ENCODE data around the gene E2F4. TPM values are rescaled to one million over a fixed set of nuclear protein-coding genes. Genes with fewer than 3 reads are reported as not detected.

The E2F4 gene
- polyA plus RNA-seq, 1 experiment: 83.2 TPM

DNA sequence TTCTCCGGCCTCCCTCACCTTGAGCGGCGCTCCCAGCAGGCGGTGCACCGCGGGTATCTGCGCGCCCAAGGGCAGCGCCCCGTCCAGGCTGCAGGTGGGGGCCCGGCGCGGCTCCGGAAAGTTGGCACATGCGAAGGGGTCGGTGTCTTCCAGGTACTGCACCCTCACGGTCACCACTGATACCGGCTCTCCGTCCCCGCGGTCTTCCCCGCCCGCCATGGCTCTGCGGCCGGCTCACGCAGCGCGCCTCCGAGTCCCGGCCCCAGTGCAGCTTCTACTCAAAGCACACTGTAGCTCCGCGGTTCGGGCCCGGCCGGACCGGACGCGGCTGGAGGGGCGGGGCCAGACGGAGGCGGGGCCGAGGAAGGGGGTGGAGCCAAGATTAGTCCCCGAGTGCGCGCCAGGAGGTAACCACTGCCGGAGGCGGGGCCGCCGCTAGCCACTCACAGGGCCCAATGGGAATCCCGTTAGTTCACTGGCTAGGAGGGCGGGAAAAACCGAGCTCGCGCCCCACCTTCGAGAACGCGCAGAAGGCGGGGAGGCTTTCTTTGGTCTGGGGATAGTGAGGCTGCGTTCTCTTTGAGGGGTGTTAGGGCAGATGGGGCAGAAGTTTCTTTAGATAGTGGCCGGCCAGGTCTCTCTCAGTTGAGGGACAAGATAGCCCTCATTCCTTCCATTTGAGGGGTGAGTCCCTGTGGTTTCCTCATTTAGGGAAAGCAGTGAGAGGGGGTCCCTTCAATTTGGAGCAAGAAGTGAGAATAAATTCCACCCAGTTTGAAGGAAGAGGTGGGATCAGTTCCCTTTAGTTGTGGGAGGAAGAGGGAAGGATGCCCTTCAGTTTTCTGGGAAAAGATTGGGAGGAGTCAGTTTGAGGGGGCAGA, 55.5 kb downstream of the E2F4 start, which contains the start of gene FHOD1:
FHOD1 (minus strand) TSS at position 290 of the 881 bp plus-strand sequence; CDS start at position 219, 71 bp downstream.
- ChIA-PET POLR2A (interaction anchor here (0.6 kb wide), 1 partner anchor 77 kb away, joined by 3 read pairs; the partner anchor contains the start of gene NOL3), CTCF (interaction anchor here (1.0 to 4.8 kb wide), 8 partner anchors 11 to 269 kb away, joined by 3 to 24 read pairs (median 4); partner anchors contain the start of gene TMEM208)
- TF ChIP-seq, protein P1, sequence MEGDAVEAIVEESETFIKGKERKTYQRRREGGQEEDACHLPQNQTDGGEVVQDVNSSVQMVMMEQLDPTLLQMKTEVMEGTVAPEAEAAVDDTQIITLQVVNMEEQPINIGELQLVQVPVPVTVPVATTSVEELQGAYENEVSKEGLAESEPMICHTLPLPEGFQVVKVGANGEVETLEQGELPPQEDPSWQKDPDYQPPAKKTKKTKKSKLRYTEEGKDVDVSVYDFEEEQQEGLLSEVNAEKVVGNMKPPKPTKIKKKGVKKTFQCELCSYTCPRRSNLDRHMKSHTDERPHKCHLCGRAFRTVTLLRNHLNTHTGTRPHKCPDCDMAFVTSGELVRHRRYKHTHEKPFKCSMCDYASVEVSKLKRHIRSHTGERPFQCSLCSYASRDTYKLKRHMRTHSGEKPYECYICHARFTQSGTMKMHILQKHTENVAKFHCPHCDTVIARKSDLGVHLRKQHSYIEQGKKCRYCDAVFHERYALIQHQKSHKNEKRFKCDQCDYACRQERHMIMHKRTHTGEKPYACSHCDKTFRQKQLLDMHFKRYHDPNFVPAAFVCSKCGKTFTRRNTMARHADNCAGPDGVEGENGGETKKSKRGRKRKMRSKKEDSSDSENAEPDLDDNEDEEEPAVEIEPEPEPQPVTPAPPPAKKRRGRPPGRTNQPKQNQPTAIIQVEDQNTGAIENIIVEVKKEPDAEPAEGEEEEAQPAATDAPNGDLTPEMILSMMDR (IDR thresholded peaks at IDR 0.05; ENCODE audit: insufficient read depth, low read depth, low read length): no peak
- peak; percentile 70 for DNase-seq (ENCODE audit: low read depth)
- Histone ChIP-seq H3K27me3 (ENCODE audit: control insufficient read depth, insufficient read depth, low read length) (no peaks in the 10 kb centered on the region), H3K4me3 (ENCODE audit: low read depth, low read length) (peak within 1 kb of the TSS; percentile 83), H3K36me3 (ENCODE audit: control insufficient read depth, insufficient read depth, low read length) (no peaks in the 10 kb centered on the region)

DNA sequence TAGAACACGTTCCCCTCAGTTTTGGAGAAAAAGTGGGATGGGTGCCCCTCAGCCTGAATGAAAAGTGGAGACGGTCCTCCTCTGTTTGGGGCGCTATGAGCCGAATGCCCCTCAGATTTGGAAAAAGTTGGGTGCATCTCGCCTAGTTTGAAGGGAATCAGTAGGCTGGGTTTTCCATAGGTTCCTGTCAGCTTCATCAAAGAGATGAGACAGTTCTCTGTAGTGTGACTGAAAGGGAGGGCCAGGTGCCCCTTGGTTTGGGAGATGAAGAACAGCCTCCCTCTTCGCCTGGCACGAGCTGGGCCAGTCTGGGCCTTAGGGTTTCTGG, 56.1 kb downstream of the E2F4 start:
- CTCF ChIA-PET: interaction anchor here (1.0 to 4.8 kb wide), 5 partner anchors 10 to 268 kb away, joined by 3 to 24 read pairs (median 4); partner anchors contain the start of gene TMEM208
- peaks cover 3% of the 10 kb centered on the region for H3K36me3 ChIP-seq (ENCODE audit: control insufficient read depth, insufficient read depth, low read length)
- POLR2A ChIA-PET: interaction anchor here (0.6 kb wide), 2 partner anchors 78 to 149 kb away, joined by 3 to 4 read pairs; partner anchors contain the start of gene NOL3
- no peak for DNase-seq (ENCODE audit: low read depth)
- TF ChIP-seq, protein P1 (IDR thresholded peaks at IDR 0.05; ENCODE audit: insufficient read depth, low read depth, low read length): no peak
- H3K27me3 ChIP-seq (ENCODE audit: control insufficient read depth, insufficient read depth, low read length): no peaks in the 10 kb centered on the region
- H3K4me3 ChIP-seq (ENCODE audit: low read depth, low read length): peak overlapping the region; percentile 52

Small RNAs within 50 kb of the gene (small RNA-seq; reads per million reads assigned to genes)
- 2.9 reads per million, percentile 36 among the genes with 10 or more reads in this experiment for gene MIR328 (ENCODE audit: insufficient read length, low read depth, low replicate concordance)

Other genes starting within 250 kb of the E2F4 start
- gene CES3, start 230.9 kb upstream of the E2F4 start, polyA plus RNA-seq (2011; rRNA removed): 0.07 and 0.13 TPM in 2 replicates
- gene CES4A, start 203.6 kb upstream of the E2F4 start, polyA plus RNA-seq (2011; rRNA removed): 3.6 and 4.5 TPM in 2 replicates
- 14.7 and 28.4 TPM in 2 replicates for gene CBFB, start 163.0 kb upstream of the E2F4 start, polyA plus RNA-seq (2011; rRNA removed)
- gene PHAF1, start 82.2 kb upstream of the E2F4 start, polyA plus RNA-seq (2011; rRNA removed): 20.8 and 27.7 TPM in 2 replicates
- gene B3GNT9, start 41.2 kb upstream of the E2F4 start, polyA plus RNA-seq (2011; rRNA removed): 25.7 and 34.9 TPM in 2 replicates
- gene TRADD, start 32.2 kb upstream of the E2F4 start, polyA plus RNA-seq (2011; rRNA removed): 11.1 and 18.6 TPM in 2 replicates
- 4.1 and 5.7 TPM in 2 replicates for gene FBXL8, start 32.2 kb upstream of the E2F4 start, polyA plus RNA-seq (2011; rRNA removed)
- gene HSF4, start 27.4 kb upstream of the E2F4 start, polyA plus RNA-seq (2011; rRNA removed): 3.2 and 4.1 TPM in 2 replicates
- gene NOL3, start 21.6 kb upstream of the E2F4 start, polyA plus RNA-seq (2011; rRNA removed): 12.7 and 14.7 TPM in 2 replicates
- 8.7 and 13.1 TPM in 2 replicates for gene MATCAP1, start 8.2 kb upstream of the E2F4 start, polyA plus RNA-seq (2011; rRNA removed)
- gene EXOC3L1, start 2.0 kb upstream of the E2F4 start, polyA plus RNA-seq (2011; rRNA removed): not detected in 2 replicates
- 0.56 and 0.97 TPM in 2 replicates for gene ELMO3, start 7.0 kb downstream of the E2F4 start, polyA plus RNA-seq (2011; rRNA removed)
- gene TMEM208, start 35.0 kb downstream of the E2F4 start, polyA plus RNA-seq (2011; rRNA removed): 64.2 and 79.7 TPM in 2 replicates
- 13.2 and 23.0 TPM in 2 replicates for gene FHOD1, start 55.3 kb downstream of the E2F4 start, polyA plus RNA-seq (2011; rRNA removed)
- 2.1 and 2.6 TPM in 2 replicates for gene SLC9A5, start 56.8 kb downstream of the E2F4 start, polyA plus RNA-seq (2011; rRNA removed)
- 12.1 and 25.2 TPM in 2 replicates for gene PLEKHG4, start 87.4 kb downstream of the E2F4 start, polyA plus RNA-seq (2011; rRNA removed)
- gene KCTD19, start 134.6 kb downstream of the E2F4 start, polyA plus RNA-seq (2011; rRNA removed): 0.06 TPM in 1 of 2 replicates, not detected in the other
- 0.06 TPM in 1 of 2 replicates, not detected in the other for gene LRRC36, start 134.7 kb downstream of the E2F4 start, polyA plus RNA-seq (2011; rRNA removed)
- gene TPPP3, start 201.3 kb downstream of the E2F4 start, polyA plus RNA-seq (2011; rRNA removed): 0.26 and 0.64 TPM in 2 replicates
- gene ZDHHC1, start 224.3 kb downstream of the E2F4 start, polyA plus RNA-seq (2011; rRNA removed): 3.5 and 7.4 TPM in 2 replicates
- 0.07 TPM in 1 of 2 replicates, not detected in the other for gene HSD11B2, start 239.0 kb downstream of the E2F4 start, polyA plus RNA-seq (2011; rRNA removed)